Measurements from ENCODE around the gene GDF10. TPM values are rescaled to one million over a fixed set of nuclear protein-coding genes. Genes with fewer than 3 reads are reported as not detected.
A peak's percentile ranks its signal among the peaks of the same experiment; 100 is the strongest.

GDF10 gene
- total RNA-seq, 2 donors from 2014 or later = 6.6 to 8.0 TPM

DNA sequence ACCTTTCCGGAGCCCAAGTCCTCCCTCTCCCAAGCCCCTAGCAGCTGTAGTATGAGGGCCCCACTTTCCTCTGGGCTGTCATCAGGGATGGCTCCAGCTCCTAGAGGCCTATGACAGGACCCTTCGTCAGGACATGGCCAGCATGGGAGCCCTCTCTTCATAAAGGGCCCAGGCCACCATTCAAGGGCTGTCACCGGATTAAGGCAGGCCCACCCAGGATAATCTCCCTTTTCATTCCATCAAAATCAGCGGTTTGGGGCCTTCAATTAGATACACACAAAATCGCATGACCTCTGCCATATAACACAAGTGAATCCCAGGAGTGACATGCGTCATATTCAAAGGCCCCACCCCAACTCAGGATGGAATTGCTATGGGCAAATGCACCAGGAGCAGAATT lies 12.2 kb upstream of the GDF10 start:
- ATAC-seq = no peak
- no peak for DNase-seq

DNA sequence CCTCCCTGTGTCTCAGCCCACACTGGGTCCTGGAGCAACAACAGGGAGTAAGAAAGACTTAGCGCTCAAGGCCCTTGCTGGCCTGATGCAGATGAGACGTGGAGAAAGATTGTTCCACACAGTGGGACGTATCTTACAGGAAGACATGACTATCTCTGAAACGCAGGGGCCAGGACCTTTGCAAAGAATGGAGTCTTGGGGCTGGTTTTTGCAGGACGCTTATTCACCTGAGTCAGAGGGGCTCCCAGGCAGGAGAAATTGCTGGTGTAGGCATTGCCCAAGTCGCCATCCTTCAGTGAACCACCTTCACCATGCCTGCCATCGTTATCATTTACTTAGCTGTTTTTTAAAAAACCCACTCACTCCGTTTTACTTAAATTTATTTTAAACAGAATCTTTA lies 11.8 kb upstream of the GDF10 start:
- H3K27ac ChIP-seq = no peak overlapping the region
- intact Hi-C loops (cut with DNase I) = no loop called here
- H3K9me3 ChIP-seq = no peaks in the 10 kb centered on the region
- no peak for TF ChIP-seq POLR2A (IDR thresholded peaks at IDR 0.05)
- TF ChIP-seq, protein P1, sequence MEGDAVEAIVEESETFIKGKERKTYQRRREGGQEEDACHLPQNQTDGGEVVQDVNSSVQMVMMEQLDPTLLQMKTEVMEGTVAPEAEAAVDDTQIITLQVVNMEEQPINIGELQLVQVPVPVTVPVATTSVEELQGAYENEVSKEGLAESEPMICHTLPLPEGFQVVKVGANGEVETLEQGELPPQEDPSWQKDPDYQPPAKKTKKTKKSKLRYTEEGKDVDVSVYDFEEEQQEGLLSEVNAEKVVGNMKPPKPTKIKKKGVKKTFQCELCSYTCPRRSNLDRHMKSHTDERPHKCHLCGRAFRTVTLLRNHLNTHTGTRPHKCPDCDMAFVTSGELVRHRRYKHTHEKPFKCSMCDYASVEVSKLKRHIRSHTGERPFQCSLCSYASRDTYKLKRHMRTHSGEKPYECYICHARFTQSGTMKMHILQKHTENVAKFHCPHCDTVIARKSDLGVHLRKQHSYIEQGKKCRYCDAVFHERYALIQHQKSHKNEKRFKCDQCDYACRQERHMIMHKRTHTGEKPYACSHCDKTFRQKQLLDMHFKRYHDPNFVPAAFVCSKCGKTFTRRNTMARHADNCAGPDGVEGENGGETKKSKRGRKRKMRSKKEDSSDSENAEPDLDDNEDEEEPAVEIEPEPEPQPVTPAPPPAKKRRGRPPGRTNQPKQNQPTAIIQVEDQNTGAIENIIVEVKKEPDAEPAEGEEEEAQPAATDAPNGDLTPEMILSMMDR (IDR thresholded peaks at IDR 0.05) = no peak
- ATAC-seq = no peak
- H3K4me1 ChIP-seq = peaks cover 13% of the 10 kb centered on the region
- H3K4me3 ChIP-seq = no peak overlapping the region
- 91 to 92% methylated on average over 8 of the region's 8 CpGs for WGBS, 2 donors
- no peaks in the 10 kb centered on the region for H3K27me3 ChIP-seq
- no peak for DNase-seq
- no peaks in the 10 kb centered on the region for H3K36me3 ChIP-seq (replicated peaks in 1 of 2; ENCODE audit: insufficient read depth in 1 of 2, low read depth in 2 of 2)

More for the DNA sequence above, 12.2 kb upstream of the GDF10 start:
- peaks cover 13% of the 10 kb centered on the region for H3K4me1 ChIP-seq
- H3K27me3 ChIP-seq = no peaks in the 10 kb centered on the region
- no peaks in the 10 kb centered on the region for H3K36me3 ChIP-seq (replicated peaks in 1 of 2; ENCODE audit: insufficient read depth in 1 of 2, low read depth in 2 of 2)
- no peak overlapping the region for H3K4me3 ChIP-seq
- 71% methylated on average over 6 of the region's 6 CpGs; no CpG with 5 or more reads in 1 of the 2 donors for WGBS, 2 donors
- intact Hi-C loops (cut with DNase I) = no loop called here
- peak overlapping the region in 1 of 4 donors; percentile 4 for H3K27ac ChIP-seq
- H3K9me3 ChIP-seq = no peaks in the 10 kb centered on the region
- TF ChIP-seq, protein P1 (IDR thresholded peaks at IDR 0.05) = no peak
- TF ChIP-seq POLR2A (IDR thresholded peaks at IDR 0.05) = no peak

DNA sequence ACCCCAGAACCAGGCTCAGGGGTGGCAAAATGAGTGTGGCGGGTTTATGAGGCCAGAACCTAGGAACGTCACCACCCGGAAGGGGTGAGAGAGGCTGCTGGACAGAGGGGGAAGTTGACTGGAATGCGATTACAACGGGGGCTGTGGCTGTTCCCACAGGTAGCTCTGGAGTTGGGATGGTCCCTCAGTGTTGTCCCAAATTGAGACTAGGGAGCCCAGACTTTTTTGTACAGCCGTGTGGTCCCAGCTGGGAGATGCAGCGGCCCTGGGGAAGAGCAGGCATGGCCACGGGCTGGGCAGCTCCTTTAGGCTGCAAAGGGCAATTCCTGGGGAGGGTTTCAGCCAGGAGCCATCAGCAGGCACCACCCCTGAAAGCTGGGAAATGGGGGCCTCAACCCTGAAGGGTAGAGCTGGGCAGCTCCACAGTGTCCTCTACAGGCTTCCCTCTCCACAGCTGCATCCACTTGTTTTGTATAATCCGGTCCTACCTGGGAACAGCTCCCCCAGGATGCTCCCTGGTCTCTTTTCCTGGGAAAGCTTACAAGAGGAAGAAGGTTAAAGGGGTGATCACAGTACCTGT lies 11.0 kb upstream of the GDF10 start:
- Histone ChIP-seq H3K36me3 (replicated peaks in 1 of 2; ENCODE audit: insufficient read depth in 1 of 2, low read depth in 2 of 2) (no peaks in the 10 kb centered on the region), H3K27ac (no peak overlapping the region), H3K9me3 (no peaks in the 10 kb centered on the region), H3K4me3 (no peak overlapping the region), H3K4me1 (peaks cover 13% of the 10 kb centered on the region), H3K27me3 (no peaks in the 10 kb centered on the region)
- WGBS, 2 donors = 86 to 90% methylated on average over 8 to 9 of the region's 9 CpGs
- no peak for DNase-seq
- no peak for ATAC-seq
- TF ChIP-seq, protein P1 (IDR thresholded peaks at IDR 0.05) = no peak
- TF ChIP-seq POLR2A (IDR thresholded peaks at IDR 0.05) = no peak
- intact Hi-C loops (cut with DNase I) = no loop called here

DNA sequence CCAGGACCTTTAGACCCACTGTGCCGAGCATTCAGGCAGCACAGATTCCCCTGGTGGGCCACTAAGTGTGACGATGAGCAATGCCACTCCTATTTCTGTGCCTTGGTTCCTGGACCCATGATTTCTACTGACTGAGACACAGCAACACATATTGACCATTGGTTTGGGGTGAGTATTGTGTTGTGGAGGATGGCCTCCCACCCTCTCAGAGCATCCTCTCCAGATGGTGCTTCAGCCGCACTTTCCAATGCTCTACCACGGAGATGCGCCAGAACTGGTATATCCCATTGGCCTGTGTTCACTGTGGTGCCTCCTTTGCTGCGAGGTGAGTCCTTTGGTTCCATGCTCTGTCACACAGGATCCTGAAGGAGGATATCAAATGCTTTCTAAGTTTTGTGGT lies 10.1 kb upstream of the GDF10 start:
- intact Hi-C loops (cut with DNase I) = no loop called here
- no peak for ATAC-seq
- DNase-seq = no peak
- Histone ChIP-seq H3K27me3 (no peaks in the 10 kb centered on the region), H3K36me3 (replicated peaks in 1 of 2; ENCODE audit: insufficient read depth in 1 of 2, low read depth in 2 of 2) (no peaks in the 10 kb centered on the region), H3K4me3 (no peak overlapping the region), H3K4me1 (peaks cover 13% of the 10 kb centered on the region), H3K9me3 (no peaks in the 10 kb centered on the region), H3K27ac (no peak overlapping the region)
- TF ChIP-seq, protein P1 (IDR thresholded peaks at IDR 0.05) = no peak
- TF ChIP-seq POLR2A (IDR thresholded peaks at IDR 0.05) = no peak
- 99 to 100% methylated on average over 5 to 6 of the region's 6 CpGs for WGBS, 2 donors

DNA sequence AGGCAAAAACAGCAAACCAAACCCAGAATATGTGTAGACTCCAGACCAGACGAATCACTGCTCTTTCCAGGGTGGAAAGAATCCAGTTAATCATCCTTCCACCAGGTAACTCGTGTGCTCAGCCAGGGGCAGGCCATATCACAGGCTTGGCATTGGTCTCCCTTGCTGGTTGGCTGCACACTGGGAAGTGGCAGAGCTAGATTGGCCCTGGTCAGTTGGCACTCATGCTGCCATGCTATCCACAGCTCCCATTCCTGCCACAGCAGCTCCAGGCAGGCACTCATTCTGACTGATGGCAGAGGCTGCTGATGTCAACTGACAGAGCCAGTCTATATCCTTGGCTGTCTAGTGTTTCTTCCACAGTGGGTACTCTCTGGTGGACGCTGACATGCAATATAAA lies 9.7 kb upstream of the GDF10 start:
- no peak for TF ChIP-seq POLR2A (IDR thresholded peaks at IDR 0.05)
- TF ChIP-seq, protein P1 (IDR thresholded peaks at IDR 0.05) = no peak
- 70 to 73% methylated on average over 3 of the region's 3 CpGs for WGBS, 2 donors
- intact Hi-C loops (cut with DNase I) = no loop called here
- Histone ChIP-seq H3K36me3 (replicated peaks in 1 of 2; ENCODE audit: insufficient read depth in 1 of 2, low read depth in 2 of 2) (no peaks in the 10 kb centered on the region), H3K4me3 (no peak overlapping the region), H3K27ac (no peak overlapping the region), H3K27me3 (no peaks in the 10 kb centered on the region), H3K4me1 (peaks cover 13% of the 10 kb centered on the region), H3K9me3 (no peaks in the 10 kb centered on the region)
- ATAC-seq = no peak
- DNase-seq = no peak
